C4-2B (cell line): ENCODE results near the gene RAB11FIP4.

Source experiments
- ZFX ChIP-seq: fragments of 450-650 bp; IDR thresholded peaks from 2 replicates; pipeline ENCODE4 v1.6.1; 2017
- TF ChIP-seq, protein P1 (sequence below): fragments of 450-650 bp; conservative IDR thresholded peaks from 2 replicates; pipeline ENCODE4 v1.5.1; 2017; ENCODE audit warnings: mild to moderate bottlenecking

DNA sequence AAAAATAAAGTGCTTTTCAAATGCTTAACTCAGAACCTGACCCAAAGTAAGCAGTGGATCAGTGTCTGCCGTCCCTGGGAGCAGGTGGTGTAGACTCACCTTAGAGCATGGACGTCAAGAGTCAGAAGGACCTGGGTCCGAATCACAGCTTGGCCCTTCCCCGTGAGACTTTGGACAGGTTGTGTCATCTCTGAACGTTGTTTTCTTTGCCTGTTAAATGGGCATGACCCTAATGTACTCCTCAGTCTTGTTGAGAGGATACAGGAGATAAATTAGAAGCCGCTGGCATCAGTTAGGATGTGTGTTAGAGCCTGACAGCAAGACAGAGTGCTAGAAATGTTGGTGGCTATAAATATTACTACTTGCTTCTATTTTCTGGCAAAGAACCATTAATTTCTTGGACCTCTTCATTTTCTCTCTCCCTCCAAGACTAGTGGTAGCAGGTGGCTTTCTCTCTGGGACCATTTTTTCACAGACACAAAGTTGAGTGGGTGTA is 68.8 kb downstream of the RAB11FIP4 start:
- TF ChIP-seq, protein P1, sequence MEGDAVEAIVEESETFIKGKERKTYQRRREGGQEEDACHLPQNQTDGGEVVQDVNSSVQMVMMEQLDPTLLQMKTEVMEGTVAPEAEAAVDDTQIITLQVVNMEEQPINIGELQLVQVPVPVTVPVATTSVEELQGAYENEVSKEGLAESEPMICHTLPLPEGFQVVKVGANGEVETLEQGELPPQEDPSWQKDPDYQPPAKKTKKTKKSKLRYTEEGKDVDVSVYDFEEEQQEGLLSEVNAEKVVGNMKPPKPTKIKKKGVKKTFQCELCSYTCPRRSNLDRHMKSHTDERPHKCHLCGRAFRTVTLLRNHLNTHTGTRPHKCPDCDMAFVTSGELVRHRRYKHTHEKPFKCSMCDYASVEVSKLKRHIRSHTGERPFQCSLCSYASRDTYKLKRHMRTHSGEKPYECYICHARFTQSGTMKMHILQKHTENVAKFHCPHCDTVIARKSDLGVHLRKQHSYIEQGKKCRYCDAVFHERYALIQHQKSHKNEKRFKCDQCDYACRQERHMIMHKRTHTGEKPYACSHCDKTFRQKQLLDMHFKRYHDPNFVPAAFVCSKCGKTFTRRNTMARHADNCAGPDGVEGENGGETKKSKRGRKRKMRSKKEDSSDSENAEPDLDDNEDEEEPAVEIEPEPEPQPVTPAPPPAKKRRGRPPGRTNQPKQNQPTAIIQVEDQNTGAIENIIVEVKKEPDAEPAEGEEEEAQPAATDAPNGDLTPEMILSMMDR: no peak
- TF ChIP-seq ZFX: no peak
